ENCODE results near the gene RAB20.
"Not testable (repeated sequence)": the region's sequence is repeated elsewhere in the genome, so short reads cannot be mapped to it uniquely, and the experiment has no call there.

The RAB20 gene

GRCh38 chr13:110495881-110496280 is 65.6 kb downstream of the RAB20 start:
- DNase-seq (ENCODE audit: extremely low read depth, low read depth) = no peak
- no peak for TF ChIP-seq CTCF (IDR thresholded peaks at IDR 0.05; ENCODE audit: low read depth, low read length)

- no peak for TF ChIP-seq CTCF (IDR thresholded peaks at IDR 0.05; ENCODE audit: low read depth, low read length)
- no peak for DNase-seq (ENCODE audit: extremely low read depth, low read depth)
Observed at GRCh38 chr13:110495376-110495775, 66.1 kb downstream of the RAB20 start.

GRCh38 chr13:110493613-110494012 is 67.9 kb downstream of the RAB20 start:
- no peak for TF ChIP-seq CTCF (IDR thresholded peaks at IDR 0.05; ENCODE audit: low read depth, low read length)
- DNase-seq (ENCODE audit: extremely low read depth, low read depth) = no peak

- no peak for TF ChIP-seq CTCF (IDR thresholded peaks at IDR 0.05; ENCODE audit: low read depth, low read length)
- no peak for DNase-seq (ENCODE audit: extremely low read depth, low read depth)
Observed at GRCh38 chr13:110492679-110493593, 68.6 kb downstream of the RAB20 start.

GRCh38 chr13:110491869-110492678 is 69.4 kb downstream of the RAB20 start:
- no peak for TF ChIP-seq CTCF (IDR thresholded peaks at IDR 0.05; ENCODE audit: low read depth, low read length)

GRCh38 chr13:110490009-110490770 is 71.3 kb downstream of the RAB20 start:
- TF ChIP-seq CTCF (IDR thresholded peaks at IDR 0.05; ENCODE audit: low read depth, low read length) = no peak
- no peak for DNase-seq (ENCODE audit: extremely low read depth, low read depth)

More at GRCh38 chr13:110491869-110492678, 69.4 kb downstream of the RAB20 start:
- no peak for DNase-seq (ENCODE audit: extremely low read depth, low read depth)

- DNase-seq (ENCODE audit: extremely low read depth, low read depth) = not testable (repeated sequence)
Observed at GRCh38 chr13:110486880-110487279, 74.6 kb downstream of the RAB20 start.

Measured in AG09319 (cell line).